HEK293 (cell line): ENCODE results near the gene MAF.

Experiments
- CTCF ChIA-PET: fragments of 350-600 bp; formaldehyde crosslinking; extraction: SDS; loops from one replicate; lab custom pipeline; 2021; ENCODE audit warnings: antibody characterized with exemption; lab: Yijun Ruan, JAX
- POLR2A ChIA-PET: fragments of 300-600 bp; formaldehyde crosslinking; extraction: SDS; loops from one replicate; lab custom pipeline; 2020; ENCODE audit warnings: antibody characterized with exemption, inconsistent platforms; lab: Yijun Ruan, JAX
- H3K27ac ChIP-seq: fragments of 200-500 bp; sonication (Bioruptor generic); 2 replicates; pipeline ENCODE4 v1.5.1; 2014; ENCODE audit warnings: low read depth, low read length, control low read depth, inconsistent platforms; ENCODE audit errors: extremely low read depth
- H3K36me3 ChIP-seq, 2 experiments: fragments of 200-500 bp in 1 of 2; sonication (Bioruptor generic) in 1 of 2; 1 replicate in 1 of 2; 2 replicates in 1 of 2; pipeline ENCODE4 v1.5.1; 2014 to 2017; ENCODE audit warnings: inconsistent platforms in 2 of 2, low read length in 2 of 2; ENCODE audit not compliant: control insufficient read depth in 2 of 2, insufficient read depth in 1 of 2
- H3K4me1 ChIP-seq: fragments of 200-500 bp; sonication (Bioruptor generic); 2 replicates; pipeline ENCODE4 v1.5.1; 2014; ENCODE audit warnings: mild to moderate bottlenecking, low read length, inconsistent platforms; ENCODE audit not compliant: control insufficient read depth, insufficient read depth
- H3K4me3 ChIP-seq: 2 replicates; pipeline ENCODE4 v1.5.1; 2011; ENCODE audit warnings: low read depth, mild to moderate bottlenecking, control low read depth, low read length, moderate library complexity
- H3K9me3 ChIP-seq: fragments of 200-500 bp; sonication (Bioruptor generic); 2 replicates; pipeline ENCODE4 v1.5.1; 2014; ENCODE audit warnings: low read depth, low read length, inconsistent platforms; ENCODE audit not compliant: control insufficient read depth, insufficient read depth
- BCL11A ChIP-seq: fragments of 450-650 bp; formaldehyde crosslinking; IDR thresholded peaks from 2 replicates; pipeline ENCODE4 v1.5.1; 2016; ENCODE audit warnings: low read depth, missing biosample characterization, missing genetic modification characterization
- FEZF1 ChIP-seq: fragments of 450-650 bp; formaldehyde crosslinking; IDR thresholded peaks from 2 replicates; pipeline ENCODE4 v1.5.1; 2016; ENCODE audit warnings: missing biosample characterization, missing genetic modification characterization
- GLI2 ChIP-seq: fragments of 450-650 bp; formaldehyde crosslinking; IDR thresholded peaks from 2 replicates; pipeline ENCODE4; 2017; ENCODE audit warnings: missing biosample characterization, missing genetic modification characterization, low read depth, borderline replicate concordance
- IKZF3 ChIP-seq: fragments of 450-650 bp; IDR thresholded peaks from 2 replicates; pipeline ENCODE4 v1.5.0; 2018; ENCODE audit warnings: missing biosample characterization, mild to moderate bottlenecking, missing genetic modification characterization, moderate library complexity
- SP7 ChIP-seq: fragments of 450-650 bp; formaldehyde crosslinking; IDR thresholded peaks from 2 replicates; pipeline ENCODE4 v1.5.1; 2016; ENCODE audit warnings: missing biosample characterization, missing genetic modification characterization
- ZBTB17 ChIP-seq: fragments of 450-650 bp; formaldehyde crosslinking; IDR thresholded peaks from 2 replicates; pipeline ENCODE4 v1.5.1; 2016; ENCODE audit warnings: missing biosample characterization, missing genetic modification characterization
- ZBTB8A ChIP-seq: fragments of 450-650 bp; formaldehyde crosslinking; IDR thresholded peaks from 2 replicates; pipeline ENCODE4 v1.5.1; 2016; ENCODE audit warnings: missing biosample characterization, missing genetic modification characterization
- ZEB2 ChIP-seq: fragments of 450-650 bp; formaldehyde crosslinking; IDR thresholded peaks from 2 replicates; pipeline ENCODE4 v1.5.1; 2016; ENCODE audit warnings: missing biosample characterization, missing genetic modification characterization
- ZNF292 ChIP-seq: fragments of 450-650 bp; formaldehyde crosslinking; IDR thresholded peaks from 2 replicates; pipeline ENCODE4 v1.5.1; 2016; ENCODE audit warnings: low read depth, missing biosample characterization, missing genetic modification characterization, borderline replicate concordance
- ZNF350 ChIP-seq: fragments of 450-650 bp; formaldehyde crosslinking; IDR thresholded peaks from 2 replicates; pipeline ENCODE4 v1.5.0; 2017; ENCODE audit warnings: missing biosample characterization, mild to moderate bottlenecking, missing genetic modification characterization
- ZNF366 ChIP-seq: fragments of 450-650 bp; formaldehyde crosslinking; conservative IDR thresholded peaks from 2 replicates; pipeline ENCODE4 v1.5.1; 2016; ENCODE audit warnings: missing biosample characterization, missing genetic modification characterization
- ZNF416 ChIP-seq: fragments of 450-650 bp; formaldehyde crosslinking; IDR thresholded peaks from 2 replicates; pipeline ENCODE4 v1.5.1; 2016; ENCODE audit warnings: missing biosample characterization, missing genetic modification characterization
- ZNF610 ChIP-seq: fragments of 450-650 bp; formaldehyde crosslinking; IDR thresholded peaks from 2 replicates; pipeline ENCODE4 v1.5.1; 2016; ENCODE audit warnings: missing biosample characterization, missing genetic modification characterization, borderline replicate concordance
- ZNF621 ChIP-seq: fragments of 450-650 bp; formaldehyde crosslinking; IDR thresholded peaks from 2 replicates; pipeline ENCODE4 v1.5.1; 2017; ENCODE audit warnings: missing biosample characterization, missing genetic modification characterization
- ZNF660 ChIP-seq: fragments of 450-650 bp; IDR thresholded peaks from 2 replicates; pipeline ENCODE4 v1.5.1; 2018; ENCODE audit warnings: missing biosample characterization, mild to moderate bottlenecking, missing genetic modification characterization
- ZNF670 ChIP-seq: fragments of 450-650 bp; formaldehyde crosslinking; IDR thresholded peaks from 2 replicates; pipeline ENCODE4 v1.5.1; 2016; ENCODE audit warnings: missing biosample characterization, missing genetic modification characterization, low read depth
- ZNF707 ChIP-seq: fragments of 450-650 bp; formaldehyde crosslinking; IDR thresholded peaks from 2 replicates; pipeline ENCODE4 v1.5.1; 2016; ENCODE audit warnings: missing biosample characterization, missing genetic modification characterization
- ZNF830 ChIP-seq: fragments of 450-650 bp; IDR thresholded peaks from 2 replicates; pipeline ENCODE4 v1.5.0; 2018; ENCODE audit warnings: missing biosample characterization, missing genetic modification characterization, low read depth, mild to moderate bottlenecking, moderate library complexity
- TF ChIP-seq, protein P1 (sequence below): fragments of 450-650 bp; formaldehyde crosslinking; IDR thresholded peaks from 2 replicates; pipeline ENCODE4 v1.5.1; 2016; ENCODE audit warnings: missing biosample characterization, missing genetic modification characterization
- TF ChIP-seq, protein P2 (sequence below): fragments of 450-650 bp; formaldehyde crosslinking; IDR thresholded peaks from 2 replicates; pipeline ENCODE4 v1.5.1; 2016; ENCODE audit warnings: missing biosample characterization, missing genetic modification characterization
- TF ChIP-seq, protein P3 (sequence below): fragments of 450-650 bp; formaldehyde crosslinking; IDR thresholded peaks from 2 replicates; pipeline ENCODE4 v1.5.1; 2017; ENCODE audit warnings: missing biosample characterization, missing genetic modification characterization
- TF ChIP-seq, protein P4 (sequence below): fragments of 450-650 bp; formaldehyde crosslinking; IDR thresholded peaks from 2 replicates; pipeline ENCODE4 v1.5.1; 2016; ENCODE audit warnings: missing biosample characterization, missing genetic modification characterization
- TF ChIP-seq, protein P5 (sequence below): fragments of 450-650 bp; formaldehyde crosslinking; IDR thresholded peaks from 2 replicates; pipeline ENCODE4 v1.5.1; 2016; ENCODE audit warnings: missing biosample characterization, missing genetic modification characterization

The MAF gene

DNA sequence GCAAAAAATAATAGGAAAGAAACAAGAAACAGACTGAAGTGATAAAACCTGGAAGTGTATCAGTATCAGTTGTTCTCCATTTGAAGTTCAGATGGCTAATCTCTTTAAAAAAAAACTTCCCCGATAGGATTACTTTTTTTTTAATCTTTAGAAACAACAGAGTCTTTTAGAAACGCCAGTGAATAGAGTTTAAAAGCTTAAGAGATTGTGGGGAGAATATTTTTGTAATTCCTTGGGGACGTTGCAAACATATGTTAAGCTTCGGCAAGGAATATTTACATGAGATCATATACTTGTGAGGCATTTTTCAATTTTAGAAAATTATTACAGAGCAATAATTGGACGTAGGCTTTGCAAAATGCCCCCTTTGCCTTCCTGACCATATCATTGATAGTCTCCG, 13.2 kb downstream of the MAF start:
- Histone ChIP-seq H3K4me1 (peaks cover 4% of the 10 kb centered on the region), H3K9me3 (no peaks in the 10 kb centered on the region), H3K36me3 (no peaks in the 10 kb centered on the region), H3K27ac (no peak overlapping the region), H3K4me3 (no peak overlapping the region)
- ChIA-PET CTCF (interaction anchor here (0.7 kb wide), 1 partner anchor 264 kb away, joined by 3 read pairs; no protein-coding TSS in a partner anchor), POLR2A (no interaction called here)
- TF ChIP-seq ZNF610 (tag by site-specific recombination) (no peak), ZBTB8A (tag by site-specific recombination) (no peak)
- TF ChIP-seq, protein P1, sequence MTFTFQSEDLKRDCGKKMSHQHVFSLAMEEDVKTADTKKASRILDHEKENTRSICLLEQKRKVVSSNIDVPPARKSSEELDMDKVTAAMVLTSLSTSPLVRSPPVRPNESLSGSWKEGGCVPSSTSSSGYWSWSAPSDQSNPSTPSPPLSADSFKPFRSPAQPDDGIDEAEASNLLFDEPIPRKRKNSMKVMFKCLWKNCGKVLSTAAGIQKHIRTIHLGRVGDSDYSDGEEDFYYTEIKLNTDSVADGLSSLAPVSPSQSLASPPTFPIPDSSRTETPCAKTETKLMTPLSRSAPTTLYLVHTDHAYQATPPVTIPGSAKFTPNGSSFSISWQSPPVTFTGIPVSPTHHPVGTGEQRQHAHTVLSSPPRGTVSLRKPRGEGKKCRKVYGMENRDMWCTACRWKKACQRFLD (tag by site-specific recombination), result no peak

DNA sequence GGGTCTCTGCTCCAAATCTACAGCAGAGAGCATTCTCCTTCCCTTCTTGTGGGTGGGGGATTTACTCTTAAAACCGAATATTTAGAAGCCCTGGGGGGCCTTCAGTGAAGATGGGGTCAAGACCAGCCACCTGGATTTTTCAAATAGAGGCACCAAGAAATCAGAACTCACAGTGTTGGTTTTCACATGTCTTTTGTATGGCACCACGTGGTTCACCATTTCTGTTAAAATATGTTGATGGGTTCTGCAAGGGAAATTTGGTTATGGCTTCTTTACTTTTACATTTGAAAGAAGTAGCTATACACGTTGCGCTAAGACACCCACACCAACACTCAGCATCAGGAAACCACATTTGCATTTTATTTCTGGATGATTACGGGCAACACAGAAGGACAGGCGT, 17.7 kb downstream of the MAF start:
- no peak overlapping the region for H3K4me3 ChIP-seq
- TF ChIP-seq ZNF292 (tag by site-specific recombination) (no peak), ZNF350 (no peak), ZNF707 (tag by site-specific recombination) (no peak)
- H3K4me1 ChIP-seq, result no peaks in the 10 kb centered on the region
- CTCF ChIA-PET, result no interaction called here
- H3K27ac ChIP-seq, result no peak overlapping the region
- POLR2A ChIA-PET, result no interaction called here
- H3K9me3 ChIP-seq, result no peaks in the 10 kb centered on the region
- no peaks in the 10 kb centered on the region for H3K36me3 ChIP-seq

DNA sequence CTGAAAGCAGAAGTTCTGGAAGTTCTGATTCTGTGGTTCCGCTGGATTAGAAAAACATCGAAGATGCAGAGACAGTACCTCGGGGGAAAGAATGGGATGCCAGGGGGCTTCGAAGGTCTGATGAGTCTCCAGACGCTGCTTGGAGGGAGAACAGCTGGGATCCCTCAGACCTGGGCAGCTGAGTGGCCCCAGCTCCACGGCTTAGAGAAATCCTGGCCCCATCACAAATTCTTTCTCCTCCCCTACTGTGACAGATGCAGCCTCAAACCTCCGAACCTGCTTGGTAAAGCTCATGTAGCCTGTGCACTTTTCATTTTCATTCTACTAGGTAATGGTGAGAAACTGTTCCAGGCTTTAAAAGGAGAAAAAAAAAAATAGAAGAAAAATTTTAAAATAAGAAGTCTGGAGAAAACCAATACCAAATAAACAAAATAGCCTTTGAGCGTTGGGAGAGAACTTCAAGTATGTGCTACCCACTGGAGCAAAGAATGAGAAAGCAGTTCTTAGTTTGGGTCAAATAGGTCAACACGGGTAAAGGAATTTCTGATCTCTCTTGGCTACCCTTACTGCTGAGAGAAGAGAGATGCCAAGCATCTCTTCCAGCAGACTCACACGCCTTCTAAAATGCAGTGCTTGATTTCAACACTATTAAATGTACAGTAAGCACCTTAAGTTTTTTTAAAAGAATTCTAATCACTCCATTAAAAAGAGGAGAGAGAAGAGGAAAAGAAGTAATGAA, 19.9 kb downstream of the MAF start:
- H3K4me1 ChIP-seq, result peaks cover 5% of the 10 kb centered on the region; the same call in 1 of the 2 replicates
- ChIA-PET CTCF (no interaction called here), POLR2A (no interaction called here)
- H3K9me3 ChIP-seq, result no peaks in the 10 kb centered on the region
- H3K36me3 ChIP-seq, result no peaks in the 10 kb centered on the region
- H3K27ac ChIP-seq, result no peak overlapping the region
- H3K4me3 ChIP-seq, result no peak overlapping the region
- no peak for TF ChIP-seq ZNF416
- TF ChIP-seq, protein P2, sequence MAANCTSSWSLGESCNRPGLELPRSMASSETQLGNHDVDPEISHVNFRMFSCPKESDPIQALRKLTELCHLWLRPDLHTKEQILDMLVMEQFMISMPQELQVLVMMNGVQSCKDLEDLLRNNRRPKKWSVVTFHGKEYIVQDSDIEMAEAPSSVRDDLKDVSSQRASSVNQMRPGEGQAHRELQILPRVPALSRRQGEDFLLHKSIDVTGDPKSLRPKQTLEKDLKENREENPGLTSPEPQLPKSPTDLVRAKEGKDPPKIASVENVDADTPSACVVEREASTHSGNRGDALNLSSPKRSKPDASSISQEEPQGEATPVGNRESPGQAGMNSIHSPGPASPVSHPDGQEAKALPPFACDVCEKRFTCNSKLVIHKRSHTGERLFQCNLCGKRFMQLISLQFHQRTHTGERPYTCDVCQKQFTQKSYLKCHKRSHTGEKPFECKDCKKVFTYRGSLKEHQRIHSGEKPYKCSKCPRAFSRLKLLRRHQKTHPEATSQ (tag by site-specific recombination), result no peak
- no peak for TF ChIP-seq ZEB2
- TF ChIP-seq ZNF660, result no peak
- TF ChIP-seq, protein P3, sequence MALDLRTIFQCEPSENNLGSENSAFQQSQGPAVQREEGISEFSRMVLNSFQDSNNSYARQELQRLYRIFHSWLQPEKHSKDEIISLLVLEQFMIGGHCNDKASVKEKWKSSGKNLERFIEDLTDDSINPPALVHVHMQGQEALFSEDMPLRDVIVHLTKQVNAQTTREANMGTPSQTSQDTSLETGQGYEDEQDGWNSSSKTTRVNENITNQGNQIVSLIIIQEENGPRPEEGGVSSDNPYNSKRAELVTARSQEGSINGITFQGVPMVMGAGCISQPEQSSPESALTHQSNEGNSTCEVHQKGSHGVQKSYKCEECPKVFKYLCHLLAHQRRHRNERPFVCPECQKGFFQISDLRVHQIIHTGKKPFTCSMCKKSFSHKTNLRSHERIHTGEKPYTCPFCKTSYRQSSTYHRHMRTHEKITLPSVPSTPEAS (tag by site-specific recombination), result no peak

DNA sequence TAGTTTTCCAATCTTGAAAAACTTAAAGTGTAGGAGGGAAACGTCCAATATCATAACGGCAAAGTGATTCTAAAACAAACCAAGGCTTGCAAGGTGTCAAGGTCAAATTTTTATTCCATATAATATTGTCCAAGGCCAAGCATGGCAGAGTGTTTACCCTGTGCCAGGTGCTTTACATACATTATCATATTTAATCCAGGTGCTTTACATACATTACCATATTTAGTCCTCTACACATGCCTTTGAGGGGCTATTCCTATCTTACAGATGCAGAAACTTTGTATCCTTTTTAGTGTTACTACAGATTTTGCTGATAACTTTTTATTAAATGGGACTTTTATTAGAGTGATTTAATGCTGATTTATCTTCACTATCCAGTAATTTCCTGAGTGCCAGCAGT, 23.9 kb downstream of the MAF start:
- ChIA-PET POLR2A (no interaction called here), CTCF (no interaction called here)
- no peaks in the 10 kb centered on the region for H3K36me3 ChIP-seq
- H3K27ac ChIP-seq, result no peak overlapping the region
- peaks cover 5% of the 10 kb centered on the region; the same call in 1 of the 2 replicates for H3K4me1 ChIP-seq
- H3K9me3 ChIP-seq, result no peaks in the 10 kb centered on the region
- H3K4me3 ChIP-seq, result no peak overlapping the region
- TF ChIP-seq IKZF3 (tag by site-specific recombination) (no peak), ZNF621 (no peak), ZNF366 (tag by site-specific recombination) (no peak), FEZF1 (tag by site-specific recombination) (no peak), ZNF830 (tag by site-specific recombination) (no peak), BCL11A (tag by site-specific recombination) (no peak), SP7 (tag by site-specific recombination) (no peak), ZBTB17 (tag by site-specific recombination) (no peak), GLI2 (no peak), ZNF670 (tag by site-specific recombination) (no peak)
- TF ChIP-seq, protein P4, sequence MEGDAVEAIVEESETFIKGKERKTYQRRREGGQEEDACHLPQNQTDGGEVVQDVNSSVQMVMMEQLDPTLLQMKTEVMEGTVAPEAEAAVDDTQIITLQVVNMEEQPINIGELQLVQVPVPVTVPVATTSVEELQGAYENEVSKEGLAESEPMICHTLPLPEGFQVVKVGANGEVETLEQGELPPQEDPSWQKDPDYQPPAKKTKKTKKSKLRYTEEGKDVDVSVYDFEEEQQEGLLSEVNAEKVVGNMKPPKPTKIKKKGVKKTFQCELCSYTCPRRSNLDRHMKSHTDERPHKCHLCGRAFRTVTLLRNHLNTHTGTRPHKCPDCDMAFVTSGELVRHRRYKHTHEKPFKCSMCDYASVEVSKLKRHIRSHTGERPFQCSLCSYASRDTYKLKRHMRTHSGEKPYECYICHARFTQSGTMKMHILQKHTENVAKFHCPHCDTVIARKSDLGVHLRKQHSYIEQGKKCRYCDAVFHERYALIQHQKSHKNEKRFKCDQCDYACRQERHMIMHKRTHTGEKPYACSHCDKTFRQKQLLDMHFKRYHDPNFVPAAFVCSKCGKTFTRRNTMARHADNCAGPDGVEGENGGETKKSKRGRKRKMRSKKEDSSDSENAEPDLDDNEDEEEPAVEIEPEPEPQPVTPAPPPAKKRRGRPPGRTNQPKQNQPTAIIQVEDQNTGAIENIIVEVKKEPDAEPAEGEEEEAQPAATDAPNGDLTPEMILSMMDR, result no peak
- TF ChIP-seq, protein P5, sequence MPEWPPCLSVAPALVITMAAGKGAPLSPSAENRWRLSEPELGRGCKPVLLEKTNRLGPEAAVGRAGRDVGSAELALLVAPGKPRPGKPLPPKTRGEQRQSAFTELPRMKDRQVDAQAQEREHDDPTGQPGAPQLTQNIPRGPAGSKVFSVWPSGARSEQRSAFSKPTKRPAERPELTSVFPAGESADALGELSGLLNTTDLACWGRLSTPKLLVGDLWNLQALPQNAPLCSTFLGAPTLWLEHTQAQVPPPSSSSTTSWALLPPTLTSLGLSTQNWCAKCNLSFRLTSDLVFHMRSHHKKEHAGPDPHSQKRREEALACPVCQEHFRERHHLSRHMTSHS, result no peak
